IMR-90 (cell line): ENCODE measurements around the gene MYOF.

Experiments
- CTCF ChIP-seq: conservative IDR thresholded peaks from 2 replicates; pipeline ENCODE4 v1.5.1; 2012; ENCODE audit warnings: mild to moderate bottlenecking, low read depth, low read length, improper control_type of control experiment
- MAZ ChIP-seq: IDR thresholded peaks from 2 replicates; pipeline ENCODE4 v1.6.1; 2012; ENCODE audit warnings: low read depth, mild to moderate bottlenecking, low read length, improper control_type of control experiment, moderate library complexity, borderline replicate concordance
- RFX5 ChIP-seq: IDR thresholded peaks from 2 replicates; pipeline ENCODE4 v1.8.0; 2012; ENCODE audit warnings: low read depth, mild to moderate bottlenecking, low read length, moderate library complexity

GRCh38 chr10:93417921-93418320 lies 64.2 kb downstream of the MYOF start:
- no peak for TF ChIP-seq CTCF
- no peak for TF ChIP-seq MAZ
- no peak for TF ChIP-seq RFX5
